GM18519 (cell line): ENCODE results near the gene SMARCD1.
"Not testable (repeated sequence)": the region's sequence is repeated elsewhere in the genome, so short reads cannot be mapped to it uniquely, and the experiment has no call there.

Source experiments
- ATAC-seq: cut with Tn5 transposase; IDR thresholded peaks from one replicate; pipeline ENCODE4 v1.9.1; 2021; ENCODE audit warnings: mild to moderate bottlenecking, moderate library complexity; ENCODE audit not compliant: unreplicated experiment, low FRiP score

Gene SMARCD1

DNA sequence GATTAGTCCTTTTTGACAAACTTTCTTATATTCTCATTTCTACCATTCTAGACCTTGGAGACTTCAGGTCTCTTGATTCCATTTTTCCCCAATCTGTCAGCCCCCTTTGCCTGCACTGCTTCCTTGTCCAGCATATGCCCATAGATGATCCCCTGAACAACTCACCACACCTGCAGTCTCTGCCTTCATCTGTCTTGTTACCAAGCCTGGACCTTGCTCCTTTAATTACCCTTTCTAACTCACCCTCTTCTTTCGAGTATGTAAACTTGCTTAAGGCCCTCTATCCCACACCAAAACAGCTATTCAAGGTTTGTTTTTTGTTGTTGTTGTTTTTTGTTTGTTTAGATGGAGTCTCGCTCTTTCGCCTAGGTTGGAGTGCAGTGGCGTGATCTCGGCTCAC lies 36.5 kb downstream of the SMARCD1 start:
- no peak for ATAC-seq

- ATAC-seq, result no peak
These were observed 38.1 kb downstream of the SMARCD1 start for GRCh38 chr12:50123203-50123602.

- no peak for ATAC-seq
These were observed 42.4 kb downstream of the SMARCD1 start for GRCh38 chr12:50127546-50127945.

DNA sequence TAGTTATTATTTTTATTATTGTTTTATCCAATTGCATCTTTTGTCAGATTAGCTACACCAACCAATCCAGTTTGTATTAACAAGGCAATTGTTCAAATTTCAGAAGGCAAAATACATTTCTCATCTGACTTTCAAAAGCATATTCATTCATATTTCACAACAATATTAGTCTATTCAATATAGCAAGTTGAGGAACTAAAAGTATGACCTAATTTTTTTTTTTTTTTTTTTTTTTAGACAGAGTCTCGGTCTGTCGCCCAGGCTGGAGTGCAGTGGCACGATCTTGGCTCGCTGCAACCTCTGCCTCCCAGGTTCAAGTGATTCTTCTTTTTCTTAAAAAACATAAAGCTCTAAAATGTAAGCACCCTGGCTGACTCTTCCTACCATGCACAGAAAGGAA lies 44.1 kb downstream of the SMARCD1 start:
- no peak for ATAC-seq

GRCh38 chr12:50132505-50133135 lies 47.5 kb downstream of the SMARCD1 start:
- ATAC-seq, result no peak

GRCh38 chr12:50142993-50143392 lies 57.9 kb downstream of the SMARCD1 start:
- ATAC-seq, result no peak

DNA sequence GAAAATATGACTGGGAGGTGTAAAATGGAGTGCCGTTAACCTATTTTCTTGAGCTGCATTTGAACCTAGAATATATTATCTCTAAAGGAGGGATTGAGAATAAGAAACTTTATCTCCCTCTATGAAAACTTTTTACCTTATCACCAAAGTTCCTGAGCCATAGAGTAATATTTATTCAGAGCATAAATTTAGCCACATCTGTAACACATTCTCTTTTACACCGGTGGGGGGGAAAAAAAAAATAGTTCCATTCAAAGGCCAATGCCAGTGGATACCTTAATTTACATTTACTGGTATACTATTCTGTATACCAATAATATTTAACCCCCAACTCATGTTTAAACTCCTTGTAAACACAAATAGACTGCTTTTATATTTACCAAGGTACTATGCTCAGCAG lies 60.3 kb downstream of the SMARCD1 start:
- ATAC-seq, result no peak

DNA sequence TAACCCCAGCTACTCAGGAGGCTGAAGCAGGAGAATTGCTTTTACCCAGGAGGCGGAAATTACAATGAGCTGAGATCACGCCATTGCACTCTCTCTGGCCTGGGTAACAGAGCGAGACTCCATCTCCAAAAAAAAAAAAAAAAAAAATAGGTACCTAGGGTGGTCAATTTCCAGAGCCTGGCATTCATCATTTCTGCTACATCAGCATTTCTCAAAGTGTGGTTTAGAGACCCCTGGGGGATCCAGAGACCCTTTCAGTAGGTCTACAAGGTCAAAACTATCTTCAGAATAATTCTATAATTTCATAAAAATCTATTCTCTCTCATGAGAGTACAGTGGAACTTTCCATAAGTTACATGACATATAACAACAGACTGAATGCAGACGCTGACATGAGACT lies 62.1 kb downstream of the SMARCD1 start:
- ATAC-seq, result no peak

DNA sequence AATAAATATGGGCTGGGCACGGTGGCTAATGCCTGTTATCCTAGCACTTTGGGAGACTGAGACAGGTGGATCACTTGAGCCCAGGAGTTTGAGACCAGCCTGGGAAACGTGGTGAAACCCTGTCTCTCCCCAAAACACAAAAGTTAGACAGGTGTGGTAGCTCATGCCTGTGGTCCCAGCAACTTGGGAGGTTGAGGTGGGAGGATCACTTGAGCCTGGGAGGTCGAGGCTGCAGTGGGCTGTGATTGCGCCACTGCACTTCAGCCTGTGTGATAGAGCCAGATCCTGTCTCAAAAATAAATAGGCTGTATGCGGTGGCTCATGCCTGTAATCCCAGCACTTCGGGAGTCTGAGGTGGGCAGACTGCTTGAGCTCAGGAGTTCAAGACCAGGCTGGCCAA lies 62.9 kb downstream of the SMARCD1 start:
- not testable (repeated sequence) for ATAC-seq

DNA sequence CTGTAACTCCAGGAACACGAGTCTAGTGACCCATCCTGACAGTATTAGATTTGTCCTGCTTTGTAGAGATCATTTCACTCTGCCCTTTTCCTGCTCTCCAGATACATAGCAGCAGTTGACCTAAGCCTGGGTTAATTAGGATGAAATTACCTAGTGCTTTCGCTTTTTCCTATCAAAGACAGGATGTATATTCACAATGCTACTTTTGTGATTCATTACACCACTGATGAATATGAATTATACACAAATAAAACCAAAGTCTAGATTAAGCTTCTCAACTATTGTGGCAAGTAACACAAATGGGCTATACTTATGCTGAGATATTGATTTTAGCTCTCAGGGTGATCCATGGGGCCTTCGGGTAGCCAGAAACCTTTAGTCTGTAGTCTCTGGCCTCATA lies 64.2 kb downstream of the SMARCD1 start:
- ATAC-seq, result no peak
